ENCODE results near the gene PROX1. TPM values are rescaled to one million over a fixed set of nuclear protein-coding genes. Genes with fewer than 3 reads are reported as not detected.

The PROX1 gene
- total RNA-seq, 1 donor from 2014 or later: 23.9 TPM

- Mint-ChIP-seq H3K4me1 (ENCODE audit: unreplicated experiment) (peaks cover 28% of the 10 kb centered on the region), H3K4me3 (no peak overlapping the region), H3K36me3 (no peaks in the 10 kb centered on the region), H3K27ac (no peak overlapping the region), H3K27me3 (peaks cover 7% of the 10 kb centered on the region), H3K9me3 (no peaks in the 10 kb centered on the region)
- no peak for TF ChIP-seq CTCF (conservative IDR thresholded peaks at IDR 0.05)
- DNase-seq (ENCODE audit: extremely low spot score, unreplicated experiment): no peak
Observed at GRCh38 chr1:214031267-214031650, 43.5 kb downstream of the PROX1 start.

GRCh38 chr1:214037468-214037867 is 49.7 kb downstream of the PROX1 start:
- no peak overlapping the region for H3K4me3 Mint-ChIP-seq
- H3K27me3 Mint-ChIP-seq: no peaks in the 10 kb centered on the region
- H3K27ac Mint-ChIP-seq: no peak overlapping the region
- H3K4me1 Mint-ChIP-seq (ENCODE audit: unreplicated experiment): peaks cover 4% of the 10 kb centered on the region
- H3K9me3 Mint-ChIP-seq: no peaks in the 10 kb centered on the region
- no peak for DNase-seq (ENCODE audit: extremely low spot score, unreplicated experiment)
- no peaks in the 10 kb centered on the region for H3K36me3 Mint-ChIP-seq
- TF ChIP-seq CTCF (conservative IDR thresholded peaks at IDR 0.05): no peak

- TF ChIP-seq CTCF (conservative IDR thresholded peaks at IDR 0.05): no peak
- DNase-seq (ENCODE audit: extremely low spot score, unreplicated experiment): no peak
- H3K27me3 Mint-ChIP-seq: no peaks in the 10 kb centered on the region
- peaks cover 4% of the 10 kb centered on the region for H3K4me1 Mint-ChIP-seq (ENCODE audit: unreplicated experiment)
- no peak overlapping the region for H3K27ac Mint-ChIP-seq
- no peak overlapping the region for H3K4me3 Mint-ChIP-seq
- H3K36me3 Mint-ChIP-seq: no peaks in the 10 kb centered on the region
- H3K9me3 Mint-ChIP-seq: no peaks in the 10 kb centered on the region
Observed at GRCh38 chr1:214039394-214040018, 51.7 kb downstream of the PROX1 start.

GRCh38 chr1:214043167-214043566 is 55.4 kb downstream of the PROX1 start:
- Mint-ChIP-seq H3K4me3 (no peak overlapping the region), H3K27ac (no peak overlapping the region), H3K4me1 (ENCODE audit: unreplicated experiment) (no peaks in the 10 kb centered on the region), H3K36me3 (no peaks in the 10 kb centered on the region), H3K27me3 (no peaks in the 10 kb centered on the region), H3K9me3 (no peaks in the 10 kb centered on the region)
- TF ChIP-seq CTCF (conservative IDR thresholded peaks at IDR 0.05): no peak
- no peak for DNase-seq (ENCODE audit: extremely low spot score, unreplicated experiment)

- Mint-ChIP-seq H3K9me3 (no peaks in the 10 kb centered on the region), H3K27ac (no peak overlapping the region), H3K36me3 (no peaks in the 10 kb centered on the region), H3K4me1 (ENCODE audit: unreplicated experiment) (no peaks in the 10 kb centered on the region), H3K4me3 (no peak overlapping the region), H3K27me3 (no peaks in the 10 kb centered on the region)
- DNase-seq (ENCODE audit: extremely low spot score, unreplicated experiment): no peak
- TF ChIP-seq CTCF (conservative IDR thresholded peaks at IDR 0.05): no peak
Observed at GRCh38 chr1:214044438-214045214, 56.9 kb downstream of the PROX1 start.
